Measurements from ENCODE around the gene P2RY8.
"Not testable (repeated sequence)": the region's sequence is repeated elsewhere in the genome, so short reads cannot be mapped to it uniquely, and the experiment has no call there.

The P2RY8 gene

DNA sequence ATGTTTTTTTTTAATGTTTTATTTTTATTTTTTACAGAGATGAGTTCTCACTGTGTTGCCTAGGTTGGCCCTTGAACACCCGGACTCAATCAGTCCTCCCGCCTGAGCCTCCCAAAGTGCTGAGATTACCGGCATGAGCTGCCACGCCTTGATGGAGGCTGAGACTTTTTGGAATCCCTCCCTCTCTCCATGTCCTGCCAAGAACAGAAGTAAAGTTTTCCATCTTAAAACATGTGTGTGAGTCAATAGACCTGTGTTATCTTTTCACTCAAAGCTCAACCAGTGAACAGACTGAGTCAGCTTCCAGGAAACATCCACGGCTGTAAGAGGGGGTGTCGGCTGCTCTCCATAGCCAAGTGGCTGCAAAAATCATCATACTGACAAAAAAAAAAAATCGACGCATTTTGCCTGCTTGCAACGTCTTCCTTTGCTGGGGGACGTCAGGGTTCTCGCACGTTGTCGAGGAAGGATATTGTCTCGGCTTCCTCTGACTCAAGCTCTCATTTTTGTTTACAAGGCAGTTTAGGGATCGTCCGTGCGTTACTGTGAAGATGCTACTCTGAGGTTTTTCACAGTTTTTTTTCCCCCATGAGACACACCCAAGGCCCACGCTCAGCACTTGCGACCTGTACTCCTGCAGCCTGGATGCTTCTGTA lies 74.3 kb downstream of the P2RY8 start:
- DNase-seq: no peak

DNA sequence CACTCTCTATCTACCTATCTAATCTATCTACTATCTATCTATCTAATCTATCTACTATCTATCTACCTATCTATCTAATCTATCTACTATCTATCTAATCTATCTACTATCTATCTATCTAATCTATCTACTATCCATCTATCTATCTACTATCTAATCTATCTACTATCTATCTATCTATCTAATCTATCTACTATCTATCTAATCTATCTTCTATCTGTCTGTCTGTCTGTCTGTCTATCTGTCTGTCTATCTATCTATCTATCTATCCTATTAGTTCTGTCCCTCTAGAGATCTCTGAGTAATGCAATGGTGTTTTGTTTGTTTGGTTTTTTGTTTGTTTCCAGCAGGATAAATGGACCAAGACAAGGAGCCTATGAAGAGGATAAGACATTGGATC lies 74.9 kb downstream of the P2RY8 start:
- no peak for DNase-seq

DNA sequence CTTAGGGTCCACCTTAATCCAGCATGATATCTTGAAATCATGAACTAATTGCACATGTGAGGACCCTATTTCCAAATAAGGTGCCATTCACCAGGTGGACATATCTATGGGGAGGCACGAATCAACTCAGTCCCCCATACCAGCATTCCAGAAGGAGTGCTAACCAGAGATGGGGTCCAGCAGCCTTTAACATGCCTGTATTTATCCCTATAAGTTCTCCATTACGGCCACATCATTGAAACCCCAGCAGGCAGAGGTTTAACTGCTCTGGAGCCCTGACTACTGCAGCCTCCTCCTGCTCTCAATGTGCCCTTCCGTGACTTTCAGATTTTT lies 81.1 kb downstream of the P2RY8 start:
- DNase-seq: no peak

DNA sequence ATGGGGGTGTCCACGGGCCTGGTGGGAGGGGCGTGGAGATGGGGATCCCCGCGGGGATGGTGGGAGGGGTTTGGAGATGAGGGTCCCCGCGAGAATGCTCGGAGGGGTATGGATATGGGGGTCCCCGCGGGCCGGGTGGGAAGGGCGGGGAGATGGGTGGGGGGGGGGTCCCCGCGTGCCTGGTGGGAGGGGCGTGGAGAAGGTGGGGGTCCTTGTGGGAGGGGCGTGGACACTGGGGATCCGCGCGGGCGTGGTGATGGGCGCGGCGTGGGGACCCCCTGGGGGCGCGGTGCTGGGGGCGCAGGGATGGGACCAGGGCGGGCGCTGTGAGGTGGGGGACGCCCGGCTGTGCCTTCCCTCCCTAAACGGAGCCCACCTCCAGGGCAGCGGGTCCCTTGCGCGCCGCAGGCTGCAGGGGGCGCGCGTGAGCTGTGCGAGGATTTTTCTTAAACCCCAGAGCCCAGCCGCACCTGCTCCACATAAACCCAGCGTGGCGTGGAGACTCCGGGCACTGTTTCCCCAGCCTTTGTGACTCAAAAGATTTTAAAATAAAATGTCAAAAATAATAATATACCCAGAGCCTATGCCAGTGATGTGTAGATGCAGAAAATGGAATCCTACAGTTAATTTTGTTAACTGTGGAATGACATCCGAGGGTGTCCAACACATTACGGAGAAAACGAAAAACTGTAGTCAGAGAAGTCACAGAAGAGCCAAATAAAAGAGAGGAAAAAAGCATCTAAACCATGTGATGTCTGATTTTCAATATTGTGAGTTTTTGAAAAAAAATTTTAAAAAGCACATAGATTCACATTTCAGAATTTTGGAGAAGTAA lies 82.8 kb downstream of the P2RY8 start:
- peak; percentile 91 for DNase-seq

DNA sequence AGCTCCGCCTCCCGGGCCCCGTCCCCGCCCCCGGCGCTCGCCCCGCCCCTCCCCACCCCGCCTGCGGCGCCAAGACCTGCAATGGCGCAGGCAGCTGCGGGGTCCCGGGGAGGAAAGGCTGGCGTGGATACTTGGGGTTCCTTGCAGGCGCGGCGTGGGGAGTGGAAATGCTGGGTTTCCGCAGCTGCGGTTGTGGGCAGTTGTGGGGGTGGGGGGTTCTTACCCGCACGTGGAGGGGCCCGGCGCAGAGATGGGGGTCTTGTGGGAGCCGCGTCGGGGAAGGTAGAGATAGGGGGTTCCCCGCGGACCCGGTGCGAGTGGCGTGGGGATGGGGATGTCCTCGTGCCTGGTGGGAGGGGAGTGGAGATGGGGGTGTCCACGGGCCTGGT lies 83.6 kb downstream of the P2RY8 start:
- peak; percentile 72 for DNase-seq

DNA sequence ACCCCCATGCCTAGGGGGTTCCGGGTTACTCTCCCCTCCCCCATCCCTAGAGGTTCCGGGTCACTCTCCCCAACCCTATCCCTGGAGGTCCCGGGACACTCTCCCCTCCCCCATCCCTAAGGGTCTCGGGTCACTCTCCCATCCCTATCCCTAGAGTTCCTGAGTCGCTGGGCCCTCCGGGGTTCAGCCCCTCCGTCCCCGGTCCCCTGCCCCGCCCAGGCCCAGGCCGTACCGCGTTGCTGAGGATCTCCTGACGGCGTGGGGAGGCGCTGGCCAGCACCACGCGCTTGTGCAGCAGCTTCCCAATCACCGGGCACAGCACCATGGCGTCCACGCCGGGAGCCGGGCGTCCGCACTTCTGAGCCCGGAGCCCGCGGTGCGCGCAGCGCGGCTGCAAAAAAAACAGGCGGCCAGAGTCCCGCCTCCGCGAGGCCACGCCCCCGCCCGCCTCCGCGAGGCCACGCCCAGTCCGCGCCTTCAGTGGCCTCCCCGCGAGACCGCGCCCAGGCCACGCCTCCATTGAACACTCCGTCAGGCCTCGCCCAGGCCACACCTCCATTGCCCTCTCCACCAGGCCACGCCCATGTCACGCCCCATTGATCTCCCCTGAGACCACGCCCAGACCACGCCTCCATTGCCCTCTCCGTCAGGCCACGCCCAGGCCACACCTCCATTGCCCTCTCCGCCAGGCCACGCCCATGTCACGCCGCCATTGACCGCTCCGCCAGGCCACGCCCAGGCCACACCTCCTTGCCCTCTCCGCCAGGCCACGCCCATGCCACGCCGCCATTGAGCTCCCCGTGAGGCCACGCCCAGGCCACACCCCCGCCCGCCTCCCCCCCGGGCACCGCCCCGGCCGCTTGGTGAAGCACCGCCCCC lies 84.2 kb downstream of the P2RY8 start, which contains the start of gene ASMTL:
Gene ASMTL, minus strand, starts transcription at position 394 of the 879 bp plus-strand sequence. Its CDS starts 69 bp downstream, at position 325.
- DNase-seq: peak; percentile 100

DNA sequence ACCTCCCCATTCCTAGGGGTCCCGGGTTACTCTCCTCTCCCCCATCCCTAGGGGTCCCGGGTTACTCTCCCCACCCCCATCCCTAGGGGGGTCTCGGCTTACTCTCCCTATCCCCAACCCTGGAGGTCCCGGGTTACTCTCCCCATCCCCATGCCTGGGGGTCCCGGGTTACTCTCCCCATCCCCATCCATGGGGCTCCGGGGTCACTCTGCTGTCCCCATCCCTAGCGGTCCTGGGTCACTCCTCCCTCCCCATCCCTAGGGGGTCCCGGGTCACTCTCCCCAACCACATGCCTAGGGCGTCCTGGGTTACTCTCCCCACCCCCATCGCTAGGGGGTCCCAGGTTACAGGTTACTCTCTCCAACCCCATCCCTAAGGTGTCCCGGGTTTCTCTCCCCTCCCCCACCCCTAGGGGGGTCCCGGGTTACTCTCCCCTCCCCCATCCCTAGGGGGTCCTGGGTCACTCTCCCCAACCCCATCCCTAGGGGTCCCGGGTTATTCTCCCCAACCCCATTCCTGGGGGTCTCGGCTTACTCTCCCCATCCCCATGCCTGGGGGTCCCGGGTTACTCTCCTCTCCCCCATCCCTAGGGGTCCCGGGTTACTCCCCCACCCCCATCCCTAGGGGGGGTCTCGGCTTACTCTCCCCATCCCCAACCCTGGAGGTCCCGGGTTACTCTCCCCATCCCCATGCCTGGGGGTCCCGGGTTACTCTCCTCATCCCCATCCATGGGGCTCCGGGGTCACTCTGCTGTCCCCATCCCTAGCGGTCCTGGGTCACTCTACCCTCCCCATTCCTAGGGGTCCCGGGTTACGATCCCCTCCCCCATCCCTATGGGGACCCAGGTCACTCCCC lies 85.1 kb downstream of the P2RY8 start:
- DNase-seq: no peak

DNA sequence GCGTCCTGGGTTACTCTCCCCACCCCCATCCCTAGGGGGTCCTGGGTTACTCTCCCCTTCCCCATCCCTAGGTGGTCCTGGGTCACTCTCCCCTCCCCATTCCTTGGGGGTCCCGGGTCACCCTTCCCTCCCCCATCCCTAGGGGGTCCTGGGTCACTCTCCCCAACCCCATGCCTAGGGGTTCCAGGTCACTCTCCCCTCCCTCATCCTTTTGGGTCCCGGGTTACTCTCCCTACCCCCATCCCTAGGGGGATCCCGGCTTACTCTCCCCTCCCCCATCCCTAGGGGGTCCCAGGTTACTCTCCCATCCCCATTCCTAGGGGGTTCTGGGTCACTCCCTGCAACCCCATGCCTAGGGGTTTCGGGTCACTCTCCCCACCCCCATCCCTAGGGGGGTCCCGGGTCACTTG lies 85.7 kb downstream of the P2RY8 start:
- no peak for DNase-seq

DNA sequence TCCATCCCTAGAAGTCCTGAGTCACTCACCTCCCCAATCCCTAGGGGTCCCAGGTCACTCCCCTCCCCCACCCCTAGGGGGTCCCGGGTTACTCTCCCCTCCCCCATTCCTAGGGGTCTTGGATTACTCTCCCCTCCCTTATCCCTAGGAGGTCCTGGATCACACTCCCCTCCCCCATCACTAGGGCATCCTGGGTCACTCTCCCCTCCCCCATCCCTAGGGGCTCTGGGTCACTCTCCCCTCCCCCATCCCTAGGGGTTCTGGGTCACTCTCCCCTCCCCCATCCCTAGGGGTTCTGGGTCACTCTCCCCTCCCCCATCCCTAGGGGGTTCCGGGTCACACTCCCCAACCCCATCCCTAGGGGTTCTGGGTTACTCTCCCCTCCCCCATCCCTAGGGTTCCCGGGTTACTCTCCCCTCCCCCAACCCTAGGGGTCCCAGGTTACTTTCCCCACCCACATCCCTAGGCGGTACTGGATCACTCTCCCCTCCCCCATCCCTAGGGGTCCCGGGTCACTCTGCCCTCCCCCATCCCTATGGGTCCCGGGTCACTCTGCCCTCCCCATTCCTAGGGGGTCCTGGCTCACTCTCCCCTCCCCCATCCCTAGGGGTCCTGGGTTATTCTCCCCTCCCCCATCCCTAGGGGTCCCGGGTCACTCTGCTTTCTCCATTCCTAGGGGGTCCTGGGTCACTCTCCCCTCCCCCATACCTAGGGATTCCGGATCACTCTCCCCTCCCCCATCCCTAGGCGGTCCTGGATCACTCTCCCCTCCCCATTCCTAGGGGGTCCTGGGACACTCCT lies 86.4 kb downstream of the P2RY8 start:
- no peak for DNase-seq

DNA sequence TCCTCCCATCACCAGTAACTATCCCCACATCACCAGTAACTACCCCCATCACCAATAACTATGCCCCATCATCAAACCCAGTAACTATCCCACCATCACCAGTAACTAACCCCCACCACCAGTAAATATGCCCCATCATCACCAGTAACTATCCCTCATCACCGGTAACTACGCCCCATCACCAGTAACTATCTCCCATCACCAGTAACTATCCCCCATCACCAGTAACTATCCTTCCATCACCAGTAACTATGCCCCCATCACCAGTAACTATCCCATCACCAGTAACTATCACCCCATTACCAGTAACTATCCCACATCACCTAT lies 87.2 kb downstream of the P2RY8 start:
- no peak for DNase-seq

DNA sequence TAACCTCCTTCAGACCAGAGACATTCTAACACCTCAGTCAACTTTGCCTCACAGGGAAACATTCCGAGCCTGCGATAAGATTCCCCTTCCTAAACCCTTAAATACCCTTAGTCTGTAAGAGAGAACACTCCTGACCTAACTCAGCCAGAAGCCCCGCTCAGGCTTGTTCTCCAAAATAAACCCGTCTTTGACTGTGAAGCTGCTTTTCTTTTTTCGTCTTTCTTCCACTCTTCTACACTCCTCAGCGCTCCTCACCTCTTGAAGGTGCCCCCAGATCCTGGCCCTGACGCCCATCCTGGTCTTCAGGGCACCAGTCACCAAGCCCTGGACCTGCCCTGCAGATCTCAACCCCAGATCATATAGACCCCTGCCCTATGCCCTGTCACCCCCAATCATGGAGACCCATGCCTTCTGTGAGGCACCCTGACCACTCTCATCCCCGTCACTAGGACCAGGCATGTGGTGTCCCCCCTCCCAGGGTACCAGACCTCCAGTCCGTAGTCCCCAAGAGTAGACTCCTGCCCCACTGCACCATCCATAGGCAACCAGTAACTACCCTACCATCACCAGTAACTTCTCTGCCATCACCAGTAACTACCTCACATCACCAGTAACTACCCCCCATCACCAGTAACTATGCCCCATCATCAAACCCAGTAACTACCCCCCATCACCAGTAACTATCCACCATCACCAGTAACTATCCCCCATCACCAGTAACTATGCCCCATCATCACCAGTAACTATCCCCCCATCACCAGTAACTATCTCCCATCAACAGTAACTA lies 87.8 kb downstream of the P2RY8 start:
- DNase-seq: no peak

DNA sequence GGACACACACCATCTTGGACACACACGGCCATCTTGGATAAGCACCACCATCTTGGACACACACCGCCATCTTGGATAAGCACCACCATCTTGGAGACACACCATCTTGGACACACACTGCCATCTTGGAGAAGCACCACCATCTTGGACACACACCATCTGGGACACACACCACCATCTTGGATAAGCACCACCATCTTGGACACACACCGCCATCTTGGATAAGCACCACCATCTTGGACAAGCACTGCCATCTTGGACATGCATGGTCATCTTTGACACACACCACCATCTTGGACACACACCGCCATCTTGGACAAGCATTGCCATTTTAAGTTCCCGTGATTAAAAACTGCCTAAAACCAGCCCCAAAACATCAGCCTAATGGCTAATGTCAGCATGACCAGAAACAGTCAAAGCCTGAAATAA lies 88.4 kb downstream of the P2RY8 start:
- not testable (repeated sequence) for DNase-seq

DNA sequence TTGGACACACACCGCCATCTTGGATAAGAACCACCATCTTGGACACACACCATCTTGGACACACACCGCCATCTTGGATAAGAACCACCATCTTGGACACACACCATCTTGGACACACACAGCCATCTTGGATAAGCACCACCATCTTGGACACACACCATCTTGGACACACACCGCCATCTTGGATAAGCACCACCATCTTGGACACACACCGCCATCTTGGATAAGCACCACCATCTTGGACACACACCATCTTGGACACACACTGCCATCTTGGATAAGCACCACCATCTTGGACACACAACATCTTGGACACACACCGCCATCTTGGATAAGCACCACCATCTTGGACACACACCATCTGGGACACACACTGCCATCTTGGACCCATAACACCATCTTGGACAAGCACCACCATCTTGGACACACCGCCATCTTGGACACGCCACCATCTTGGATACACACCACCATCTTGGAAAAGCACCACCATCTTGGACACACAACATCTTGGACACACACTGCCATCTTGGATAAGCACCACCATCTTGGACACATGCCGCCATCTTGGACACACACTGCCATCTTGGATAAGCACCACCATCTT lies 88.9 kb downstream of the P2RY8 start:
- not testable (repeated sequence) for DNase-seq

DNA sequence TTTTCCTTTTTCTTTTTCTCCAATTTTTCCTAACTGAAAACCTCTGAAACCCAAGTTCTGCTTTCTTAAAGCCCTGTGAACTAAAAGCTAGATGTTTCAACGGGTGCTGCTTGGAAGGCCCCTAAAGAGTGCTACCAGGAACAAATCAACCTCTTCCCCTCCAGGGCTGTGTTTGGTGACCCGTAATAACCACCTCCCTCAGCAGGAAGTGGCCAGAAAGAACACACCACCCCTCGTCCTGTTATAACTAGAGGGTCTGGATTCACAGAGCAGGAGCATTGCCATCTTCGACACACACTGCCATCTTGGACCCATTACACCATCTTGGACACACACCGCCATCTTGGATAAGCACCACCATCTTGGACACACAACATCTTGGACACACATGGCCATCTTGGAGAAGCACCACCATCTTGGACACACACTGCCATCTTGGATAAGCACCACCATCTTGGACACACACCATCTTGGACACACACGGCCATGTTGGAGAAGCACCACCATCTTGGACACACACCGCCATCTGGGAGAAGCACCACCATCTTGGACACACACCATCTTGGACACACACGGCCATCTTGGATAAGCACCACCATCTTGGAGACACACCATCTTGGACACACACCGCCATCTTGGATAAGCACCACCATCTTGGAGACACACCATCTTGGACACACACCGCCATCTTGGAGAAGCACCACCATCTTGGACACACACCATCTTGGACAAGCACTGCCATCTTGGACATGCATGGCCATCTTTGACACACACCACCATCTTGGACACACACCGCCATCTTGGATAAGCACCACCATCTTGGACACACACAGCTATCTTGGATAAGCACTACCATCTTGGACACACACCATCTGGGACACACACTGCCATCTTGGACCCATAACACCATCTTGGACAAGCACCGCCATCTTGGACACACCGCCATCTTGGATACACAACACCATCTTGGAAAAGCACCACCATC lies 89.7 kb downstream of the P2RY8 start:
- not testable (repeated sequence) for DNase-seq

DNA sequence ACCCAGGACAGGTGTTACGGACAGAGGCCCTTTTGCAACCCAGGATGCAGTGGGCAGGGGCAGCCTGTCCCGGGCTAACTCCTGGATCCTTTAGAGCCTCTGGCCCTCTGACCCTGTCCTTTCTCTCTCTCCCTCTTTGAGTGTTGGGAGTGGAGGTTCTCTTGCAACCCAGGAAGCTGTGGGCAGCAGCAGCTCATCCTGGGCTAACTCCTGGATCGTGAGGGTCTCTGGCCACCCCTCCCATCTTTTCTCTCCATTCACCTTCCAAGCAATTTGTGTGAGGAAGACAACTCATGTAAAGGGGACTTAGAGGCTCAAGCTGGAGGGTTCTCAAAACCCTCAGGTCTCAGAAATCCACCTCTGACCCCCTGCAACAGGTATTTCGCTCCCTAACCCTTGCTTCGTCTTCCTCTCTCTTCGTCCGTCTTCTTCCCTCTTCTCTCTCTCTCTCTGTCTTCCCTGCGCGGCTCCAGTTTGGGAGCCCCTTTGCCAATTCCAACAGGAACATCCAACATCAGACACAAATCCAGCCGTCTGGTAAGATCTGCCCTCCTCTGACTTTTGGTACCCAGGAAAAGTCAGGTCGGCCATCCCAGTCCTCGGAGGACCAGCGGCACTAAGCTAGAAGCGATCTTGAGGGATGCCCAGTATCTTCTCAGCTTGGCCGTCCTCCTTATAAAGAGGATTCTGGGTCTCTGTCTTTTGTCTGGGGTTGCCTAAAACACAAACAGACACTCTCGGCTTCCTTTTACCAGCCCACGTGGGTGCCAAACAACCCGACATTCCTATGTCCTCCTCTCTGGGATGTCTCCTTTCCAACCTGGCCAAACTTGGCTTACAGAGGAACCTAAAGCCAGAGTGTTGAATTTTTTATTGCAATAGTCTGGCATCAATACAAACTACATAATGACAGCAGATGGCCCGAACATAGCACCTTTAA lies 92.2 kb downstream of the P2RY8 start:
- DNase-seq: no peak

DNA sequence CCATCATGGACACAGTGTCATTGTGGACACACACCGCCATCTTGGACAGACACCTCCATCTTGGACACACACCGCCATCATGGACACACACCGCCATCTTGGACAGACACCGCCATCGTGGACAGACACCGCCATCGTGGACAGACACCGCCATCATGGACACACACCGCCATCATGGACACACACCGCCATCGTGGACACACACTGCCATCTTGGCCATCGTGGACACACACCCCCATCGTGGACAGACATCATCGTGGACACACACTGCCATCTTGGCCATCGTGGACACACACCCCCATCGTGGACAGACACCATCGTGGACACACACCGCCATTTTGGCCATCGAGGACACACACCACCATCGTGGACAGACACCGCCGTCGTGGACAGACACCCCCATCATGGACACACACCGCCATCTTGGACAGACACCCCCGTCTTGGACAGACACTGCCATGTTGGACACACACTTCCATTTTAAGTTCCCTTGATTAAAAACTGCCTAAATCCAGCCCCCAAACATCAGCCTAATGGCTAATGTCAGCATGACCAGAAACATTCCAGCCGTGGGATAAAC lies 93.4 kb downstream of the P2RY8 start:
- DNase-seq: no peak

DNA sequence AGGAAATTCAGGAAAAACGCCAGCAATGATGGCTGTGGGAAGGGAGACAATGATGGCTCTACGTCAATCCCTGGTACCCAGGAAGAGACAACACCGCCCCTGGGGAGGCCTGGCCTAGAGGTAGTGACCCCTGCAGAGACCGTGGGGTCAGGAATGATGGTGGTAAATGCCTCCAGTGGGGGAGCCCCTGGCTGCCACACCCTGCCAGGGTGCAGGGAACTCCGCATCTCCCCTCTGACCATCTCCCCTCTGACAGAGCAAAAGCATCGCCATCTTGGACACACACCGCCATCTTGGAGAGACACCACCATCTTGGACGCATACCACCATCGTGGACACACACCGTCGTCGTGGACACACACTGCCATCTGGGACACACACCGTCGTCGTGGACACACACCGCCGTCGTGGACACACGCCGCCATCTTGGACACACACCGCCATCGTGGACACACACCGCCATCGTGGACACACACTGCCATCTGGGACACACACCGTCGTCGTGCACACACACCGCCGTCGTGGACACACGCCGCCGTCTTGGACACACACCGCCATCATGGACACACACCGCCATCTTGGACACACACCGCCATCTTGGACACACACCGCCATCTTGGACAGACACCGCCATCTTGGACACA lies 94.1 kb downstream of the P2RY8 start:
- no peak for DNase-seq

Measured in retina (tissue), 1 donor.